Activated T-cell treated with anti-CD3 and anti-CD28 coated beads, Interleukin-2, amount 50 U/mL, for 1 hour (primary cell): ENCODE data around the gene ACVR1C.
"Not testable (repeated sequence)": the region's sequence is repeated elsewhere in the genome, so short reads cannot be mapped to it uniquely, and the experiment has no call there.

ENCODE experiments used
- DNase-seq: peaks from one replicate; pipeline ENCODE4 v3.0.0-alpha.2; 2020

ACVR1C gene

DNA sequence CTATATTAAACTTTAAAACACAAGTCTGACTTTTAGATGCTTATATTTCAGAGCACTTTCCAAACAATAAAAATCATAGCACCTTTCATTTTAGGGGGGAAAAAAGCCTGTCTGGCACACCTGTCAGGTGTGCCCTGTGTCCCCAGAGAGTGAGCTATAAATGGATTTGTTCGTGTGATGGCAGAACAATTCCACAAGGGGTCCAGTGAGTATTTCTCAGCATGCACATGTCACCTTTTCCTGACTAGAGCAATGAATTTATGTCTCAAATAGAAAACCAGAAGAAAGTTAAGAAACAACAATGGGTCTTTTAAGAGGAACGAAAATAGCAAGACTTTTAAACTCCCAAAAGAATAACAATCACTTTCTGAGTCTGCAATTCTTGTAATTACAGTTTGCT lies 55.9 kb downstream of the ACVR1C start:
- no peak for DNase-seq

DNA sequence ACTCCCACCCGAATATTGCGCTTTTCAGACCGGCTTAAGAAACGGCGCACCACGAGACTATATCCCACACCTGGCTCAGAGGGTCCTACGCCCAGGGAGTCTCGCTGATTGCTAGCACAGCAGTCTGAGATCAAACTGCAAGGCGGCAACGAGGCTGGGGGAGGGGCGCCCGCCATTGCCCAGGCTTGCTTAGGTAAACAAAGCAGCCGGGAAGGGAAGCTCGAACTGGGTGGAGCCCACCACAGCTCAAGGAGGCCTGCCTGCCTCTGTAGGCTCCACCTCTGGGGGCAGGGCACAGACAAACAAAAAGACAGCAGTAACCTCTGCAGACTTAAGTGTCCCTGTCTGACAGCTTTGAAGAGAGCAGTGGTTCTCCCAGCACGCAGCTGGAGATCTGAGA lies 62.0 kb downstream of the ACVR1C start:
- not testable (repeated sequence) for DNase-seq

DNA sequence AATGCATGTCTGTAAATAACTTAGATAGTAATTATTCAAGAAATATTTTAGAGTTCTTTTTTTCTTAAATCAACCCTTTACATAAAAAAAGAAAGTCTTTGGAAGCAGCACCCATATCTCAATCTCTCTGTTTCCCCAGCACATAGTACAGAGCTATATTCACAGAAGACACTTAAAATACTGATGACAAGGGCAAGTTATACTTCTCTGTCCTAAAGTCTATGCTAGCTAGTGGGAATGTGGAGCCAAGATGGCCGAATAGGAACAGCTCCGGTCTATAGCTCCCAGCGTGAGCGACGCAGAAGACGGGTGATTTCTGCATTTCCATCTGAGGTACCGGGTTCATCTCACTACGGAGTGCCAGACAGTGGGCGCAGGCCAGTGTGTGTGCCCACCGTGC lies 62.6 kb downstream of the ACVR1C start:
- not testable (repeated sequence) for DNase-seq

DNA sequence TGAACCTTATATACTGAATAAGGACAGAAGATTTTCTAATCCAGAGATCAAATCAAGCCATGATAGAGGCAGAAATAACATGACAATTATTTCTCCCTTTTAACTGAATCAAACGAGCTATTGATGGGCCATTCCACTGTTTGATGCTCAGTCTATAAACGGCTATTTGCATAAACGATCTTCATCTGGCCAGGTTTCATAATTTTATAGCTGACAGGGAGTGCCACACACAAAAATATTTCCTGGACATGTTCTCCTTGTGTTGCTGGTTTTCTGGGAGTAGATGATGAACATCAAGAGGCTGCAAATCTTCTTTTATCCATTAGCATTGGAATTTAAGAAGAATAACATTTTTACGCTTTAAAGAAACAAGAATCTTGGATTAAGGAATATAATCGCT lies 63.1 kb downstream of the ACVR1C start:
- DNase-seq, result no peak

- DNase-seq, result no peak
Observed at GRCh38 chr2:157559890-157560289, 68.8 kb downstream of the ACVR1C start.

GRCh38 chr2:157559461-157559860 lies 69.2 kb downstream of the ACVR1C start:
- no peak for DNase-seq

DNA sequence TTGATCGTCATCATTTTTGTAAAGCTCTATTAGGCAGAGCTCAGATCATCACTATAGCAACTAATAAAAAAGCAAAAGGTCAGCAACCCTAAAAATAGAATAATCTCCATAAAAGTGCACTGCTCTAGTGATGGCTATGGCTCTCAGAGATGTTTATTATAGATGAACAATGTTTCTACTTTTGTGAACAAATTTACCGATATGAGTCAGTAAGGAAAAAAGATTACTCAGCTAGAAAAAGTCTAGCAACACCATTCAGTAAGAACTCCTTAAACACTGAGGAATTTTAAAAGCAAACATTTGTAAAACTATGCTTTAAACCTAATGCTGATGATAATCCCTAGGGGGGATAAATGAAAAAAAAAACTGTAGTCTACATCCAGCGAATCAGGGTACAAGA lies 69.6 kb downstream of the ACVR1C start:
- no peak for DNase-seq

GRCh38 chr2:157557770-157558169 lies 70.9 kb downstream of the ACVR1C start:
- DNase-seq, result no peak

GRCh38 chr2:157540102-157540501 lies 88.6 kb downstream of the ACVR1C start:
- no peak for DNase-seq

- no peak for DNase-seq
Observed at GRCh38 chr2:157538064-157538463, 90.6 kb downstream of the ACVR1C start.

GRCh38 chr2:157536815-157537214 lies 91.8 kb downstream of the ACVR1C start:
- no peak for DNase-seq

GRCh38 chr2:157528963-157529751 lies 99.5 kb downstream of the ACVR1C start:
- DNase-seq, result no peak

DNA sequence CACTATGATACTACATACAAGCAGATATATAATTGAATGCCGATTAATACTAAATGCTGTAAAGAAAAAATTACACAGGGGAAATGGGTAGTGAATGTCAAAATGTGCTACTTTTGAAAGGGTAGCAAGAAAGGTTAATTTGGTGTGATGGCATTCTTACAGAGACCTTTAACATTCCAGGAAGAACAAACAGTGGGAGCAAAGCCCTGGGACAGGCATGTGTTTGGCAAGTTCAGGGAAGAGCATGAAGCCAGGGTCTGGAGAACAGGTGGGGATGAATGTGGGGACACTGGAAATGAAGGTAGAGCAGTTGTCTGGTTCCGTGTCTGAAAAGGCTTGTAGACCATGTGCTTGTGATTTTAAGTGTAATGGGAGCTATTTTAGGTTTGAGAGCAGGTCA lies 102.6 kb downstream of the ACVR1C start:
- DNase-seq, result no peak

GRCh38 chr2:157523270-157524247 lies 105.1 kb downstream of the ACVR1C start:
- no peak for DNase-seq

GRCh38 chr2:157514966-157515365 lies 113.7 kb downstream of the ACVR1C start:
- not testable (repeated sequence) for DNase-seq

- no peak for DNase-seq
Observed at GRCh38 chr2:157509744-157510143, 118.9 kb downstream of the ACVR1C start.

DNA sequence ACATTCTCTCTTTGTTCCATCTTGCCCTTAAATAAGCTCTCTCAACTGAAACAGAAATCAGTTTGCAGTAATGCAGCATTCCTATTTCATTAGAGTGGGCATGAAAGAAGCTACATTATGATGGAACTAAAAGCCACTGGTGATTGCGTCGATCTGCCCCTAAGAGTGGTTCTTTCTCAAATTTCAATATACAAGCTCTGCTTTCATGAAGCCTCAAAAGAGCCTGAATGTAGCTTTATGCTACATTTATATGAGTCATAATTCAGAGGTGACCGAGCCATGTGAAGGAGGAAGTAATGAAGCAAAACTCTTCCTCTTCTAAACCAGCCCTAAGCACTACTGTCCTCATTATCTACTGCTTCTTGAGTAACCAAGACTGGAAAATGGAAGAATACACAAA lies 120.0 kb downstream of the ACVR1C start:
- DNase-seq, result no peak

- DNase-seq, result no peak
Observed at GRCh38 chr2:157506586-157506985, 122.1 kb downstream of the ACVR1C start.

- no peak for DNase-seq
Observed at GRCh38 chr2:157504623-157505022, 124.0 kb downstream of the ACVR1C start.

GRCh38 chr2:157501026-157501425 lies 127.6 kb downstream of the ACVR1C start:
- DNase-seq, result no peak

DNA sequence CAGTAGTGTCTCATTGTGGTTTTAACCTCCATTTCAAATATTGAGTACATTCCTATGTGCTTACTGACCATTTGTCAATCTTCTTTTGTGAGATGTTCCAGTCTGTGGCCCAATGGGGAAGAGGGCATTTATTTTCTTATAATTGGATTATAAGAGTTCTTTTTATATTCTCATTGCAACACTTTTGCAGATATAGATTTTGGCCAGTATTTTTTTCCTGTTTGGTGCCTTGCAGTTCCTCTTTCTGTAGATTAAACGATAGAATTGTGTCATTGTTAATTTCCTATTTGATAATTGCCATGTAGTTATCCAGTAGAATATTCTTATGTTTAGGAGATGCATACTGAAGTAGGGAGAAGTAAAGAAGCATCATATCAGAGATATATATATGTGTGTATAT lies 128.3 kb downstream of the ACVR1C start:
- DNase-seq, result no peak

- no peak for DNase-seq
Observed at GRCh38 chr2:157498483-157498882, 130.2 kb downstream of the ACVR1C start.

DNA sequence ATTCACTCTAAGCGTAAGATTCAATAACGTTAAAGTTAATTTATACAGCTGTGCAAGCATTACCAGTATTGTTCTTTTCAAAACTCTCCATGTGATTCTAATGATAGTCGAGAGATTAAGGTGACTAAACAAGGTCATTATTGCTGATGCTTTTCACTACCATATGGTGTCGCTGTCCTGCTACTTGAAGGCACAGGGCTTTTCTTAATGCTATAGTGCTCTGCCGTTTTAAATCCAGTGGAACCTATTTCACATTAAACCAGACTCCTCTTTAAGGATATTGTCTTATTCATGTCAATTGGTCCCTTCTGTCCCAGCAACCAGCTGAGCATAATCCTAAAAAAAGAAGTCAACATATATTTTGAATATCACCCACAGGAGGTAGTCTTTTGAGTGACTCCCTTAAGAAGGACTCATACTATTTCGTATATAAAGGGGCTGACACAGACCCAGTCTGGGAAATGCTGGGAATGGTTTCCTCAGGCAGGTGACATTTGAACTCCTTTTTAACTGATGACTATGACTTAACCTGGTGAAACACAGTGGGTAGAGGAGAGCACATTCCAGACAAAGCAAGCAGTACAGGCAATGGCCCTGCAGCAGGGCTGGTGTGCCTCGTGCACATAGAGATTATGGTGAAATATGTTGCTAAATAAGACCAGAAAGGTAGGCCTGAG lies 130.9 kb downstream of the ACVR1C start:
- DNase-seq, result no peak
